SK-N-MC (cell line): Measurements from ENCODE around the gene ANK3.

Experiments
- DNase-seq: peaks from one replicate; pipeline ENCODE4 v3.0.0-alpha.2; 2011; ENCODE audit warnings: low read depth, low spot score
- H3K27ac ChIP-seq: fragments of 200-600 bp; sonication (generic); 2 replicates; pipeline ENCODE4 v1.5.1; 2016; ENCODE audit warnings: mixed run types
- H3K36me3 ChIP-seq: fragments of 200-600 bp; sonication (generic); 2 replicates; pipeline ENCODE4 v1.6.1; 2017; ENCODE audit warnings: antibody characterized with exemption, low read length, mixed read lengths; ENCODE audit not compliant: insufficient read depth
- H3K4me3 ChIP-seq: fragments of 200-600 bp; sonication (generic); 2 replicates; pipeline ENCODE4 v1.5.1; 2016
- H3K9ac ChIP-seq: fragments of 200-600 bp; sonication (generic); 2 replicates; pipeline ENCODE4 v1.8.0; 2017; ENCODE audit warnings: mixed run types, mixed read lengths; ENCODE audit not compliant: insufficient read length
- H3K9me3 ChIP-seq: fragments of 200-600 bp; sonication (generic); 2 replicates; pipeline ENCODE4 v1.6.1; 2017; ENCODE audit warnings: low read depth, mild to moderate bottlenecking, antibody characterized with exemption, low read length, moderate library complexity, mixed read lengths
- EZH2 ChIP-seq: fragments of 200-600 bp; sonication (generic); IDR thresholded peaks from one replicate; pipeline ENCODE4 v1.6.1; 2017; ENCODE audit warnings: antibody characterized with exemption
- FOXP2 ChIP-seq: optimal IDR thresholded peaks from 2 replicates; pipeline ENCODE3; 2011; ENCODE audit warnings: mild to moderate bottlenecking, moderate library complexity; ENCODE audit not compliant: insufficient read depth; ENCODE audit errors: extremely low read length, control extremely low read depth
- POLR2AphosphoS5 ChIP-seq: IDR thresholded peaks from 2 replicates; pipeline ENCODE4 v1.6.1; 2012; ENCODE audit warnings: mild to moderate bottlenecking, low read depth, low read length, borderline replicate concordance

ANK3 gene

GRCh38 chr10:60367431-60367830, 22.2 kb downstream of the ANK3 start:
- DNase-seq = no peak
- Histone ChIP-seq H3K4me3 (no peak overlapping the region), H3K9me3 (no peaks in the 10 kb centered on the region), H3K36me3 (no peaks in the 10 kb centered on the region), H3K9ac (no peak overlapping the region), H3K27ac (no peak overlapping the region)
- no peak for TF ChIP-seq POLR2AphosphoS5
- TF ChIP-seq EZH2 = no peak
- no peak for TF ChIP-seq FOXP2

GRCh38 chr10:60367024-60367423, 22.7 kb downstream of the ANK3 start:
- DNase-seq = no peak
- no peak overlapping the region for H3K9ac ChIP-seq
- no peaks in the 10 kb centered on the region for H3K36me3 ChIP-seq
- TF ChIP-seq FOXP2 = no peak
- no peak for TF ChIP-seq EZH2
- TF ChIP-seq POLR2AphosphoS5 = no peak
- H3K27ac ChIP-seq = no peak overlapping the region
- H3K9me3 ChIP-seq = no peaks in the 10 kb centered on the region
- H3K4me3 ChIP-seq = no peak overlapping the region

- DNase-seq = no peak
- H3K9me3 ChIP-seq = no peaks in the 10 kb centered on the region
- no peak overlapping the region for H3K4me3 ChIP-seq
- no peaks in the 10 kb centered on the region for H3K36me3 ChIP-seq
- no peak overlapping the region for H3K9ac ChIP-seq
- no peak for TF ChIP-seq FOXP2
- no peak for TF ChIP-seq EZH2
- TF ChIP-seq POLR2AphosphoS5 = no peak
- H3K27ac ChIP-seq = no peak overlapping the region
These were observed 26.5 kb downstream of the ANK3 start for GRCh38 chr10:60363187-60363586.

GRCh38 chr10:60362461-60362860, 27.2 kb downstream of the ANK3 start:
- H3K9me3 ChIP-seq = no peaks in the 10 kb centered on the region
- no peak overlapping the region for H3K27ac ChIP-seq
- H3K4me3 ChIP-seq = no peak overlapping the region
- H3K36me3 ChIP-seq = no peaks in the 10 kb centered on the region
- no peak for TF ChIP-seq FOXP2
- TF ChIP-seq POLR2AphosphoS5 = no peak
- TF ChIP-seq EZH2 = no peak
- H3K9ac ChIP-seq = no peak overlapping the region
- DNase-seq = no peak

- Histone ChIP-seq H3K9ac (no peak overlapping the region), H3K9me3 (no peaks in the 10 kb centered on the region), H3K4me3 (no peak overlapping the region), H3K36me3 (no peaks in the 10 kb centered on the region), H3K27ac (no peak overlapping the region)
- no peak for DNase-seq
- TF ChIP-seq POLR2AphosphoS5 (no peak), EZH2 (no peak), FOXP2 (no peak)
These were observed 30.6 kb downstream of the ANK3 start for GRCh38 chr10:60359066-60359465.

- no peak overlapping the region for H3K4me3 ChIP-seq
These were observed 31.4 kb downstream of the ANK3 start for GRCh38 chr10:60358282-60358681.

GRCh38 chr10:60353519-60354258, 36.0 kb downstream of the ANK3 start:
- Histone ChIP-seq H3K4me3 (no peak overlapping the region), H3K9me3 (no peaks in the 10 kb centered on the region), H3K36me3 (no peaks in the 10 kb centered on the region), H3K9ac (no peak overlapping the region), H3K27ac (no peak overlapping the region)
- no peak for DNase-seq
- TF ChIP-seq POLR2AphosphoS5 (no peak), FOXP2 (no peak), EZH2 (no peak)

More at GRCh38 chr10:60358282-60358681, 31.4 kb downstream of the ANK3 start:
- H3K36me3 ChIP-seq = no peaks in the 10 kb centered on the region
- DNase-seq = no peak
- H3K27ac ChIP-seq = no peak overlapping the region
- TF ChIP-seq FOXP2 (no peak), POLR2AphosphoS5 (no peak), EZH2 (no peak)
- no peaks in the 10 kb centered on the region for H3K9me3 ChIP-seq
- no peak overlapping the region for H3K9ac ChIP-seq

- DNase-seq = no peak
- Histone ChIP-seq H3K27ac (no peak overlapping the region), H3K36me3 (no peaks in the 10 kb centered on the region), H3K9me3 (no peaks in the 10 kb centered on the region), H3K4me3 (no peak overlapping the region), H3K9ac (no peak overlapping the region)
- no peak for TF ChIP-seq FOXP2
- no peak for TF ChIP-seq EZH2
- no peak for TF ChIP-seq POLR2AphosphoS5
These were observed 37.6 kb downstream of the ANK3 start for GRCh38 chr10:60352105-60352504.

GRCh38 chr10:60351191-60351853, 38.4 kb downstream of the ANK3 start:
- Histone ChIP-seq H3K4me3 (no peak overlapping the region), H3K9ac (no peak overlapping the region), H3K27ac (no peak overlapping the region), H3K9me3 (no peaks in the 10 kb centered on the region), H3K36me3 (no peaks in the 10 kb centered on the region)
- no peak for DNase-seq
- TF ChIP-seq POLR2AphosphoS5 (no peak), FOXP2 (no peak), EZH2 (no peak)
